IPS-15b (cell line): ENCODE data around the gene DAPP1.

ENCODE experiments used
- H3K27me3 ChIP-seq: one replicate; pipeline ENCODE4 v1.6.1; 2013; ENCODE audit warnings: low read length; ENCODE audit not compliant: control insufficient read depth, insufficient read depth
- H3K36me3 ChIP-seq: one replicate; pipeline ENCODE4 v1.6.1; 2013; ENCODE audit warnings: low read length; ENCODE audit not compliant: control insufficient read depth, insufficient read depth
- H3K4me1 ChIP-seq: one replicate; pipeline ENCODE4 v1.6.1; 2013; ENCODE audit warnings: mild to moderate bottlenecking, low read length; ENCODE audit not compliant: control insufficient read depth, insufficient read depth
- H3K4me3 ChIP-seq: one replicate; pipeline ENCODE4 v1.5.1; 2013; ENCODE audit warnings: low read depth, low read length
- H3K9ac ChIP-seq: one replicate; pipeline ENCODE4 v1.6.1; 2013; ENCODE audit warnings: low read depth, mild to moderate bottlenecking, low read length
- H3K9me3 ChIP-seq: one replicate; pipeline ENCODE4 v1.6.1; 2013; ENCODE audit warnings: mild to moderate bottlenecking, low read length; ENCODE audit not compliant: control insufficient read depth, insufficient read depth

The DAPP1 gene

DNA sequence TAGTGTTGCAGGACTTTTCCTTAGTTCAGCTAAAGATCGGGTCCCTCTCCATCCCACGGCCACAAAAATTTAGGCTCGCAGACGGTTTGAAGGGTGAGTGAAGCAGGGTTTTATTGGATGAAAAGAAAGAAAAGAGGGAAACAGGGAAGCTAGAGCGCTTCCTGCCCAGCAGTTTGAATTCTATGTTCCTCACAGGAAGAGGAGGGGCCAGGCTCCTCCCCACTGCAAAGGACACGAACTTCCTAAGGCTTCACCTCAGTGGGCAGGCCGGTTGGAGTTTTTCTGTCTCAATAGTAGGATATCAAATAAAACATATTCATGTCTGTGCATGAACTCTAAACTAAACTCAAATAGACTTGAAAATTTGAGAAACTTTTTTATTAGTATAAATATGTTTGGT lies 27.4 kb downstream of the DAPP1 start:
- H3K9ac ChIP-seq, result no peak overlapping the region
- no peaks in the 10 kb centered on the region for H3K36me3 ChIP-seq
- H3K27me3 ChIP-seq, result no peaks in the 10 kb centered on the region
- no peak overlapping the region for H3K4me3 ChIP-seq
- no peaks in the 10 kb centered on the region for H3K4me1 ChIP-seq
- no peaks in the 10 kb centered on the region for H3K9me3 ChIP-seq

DNA sequence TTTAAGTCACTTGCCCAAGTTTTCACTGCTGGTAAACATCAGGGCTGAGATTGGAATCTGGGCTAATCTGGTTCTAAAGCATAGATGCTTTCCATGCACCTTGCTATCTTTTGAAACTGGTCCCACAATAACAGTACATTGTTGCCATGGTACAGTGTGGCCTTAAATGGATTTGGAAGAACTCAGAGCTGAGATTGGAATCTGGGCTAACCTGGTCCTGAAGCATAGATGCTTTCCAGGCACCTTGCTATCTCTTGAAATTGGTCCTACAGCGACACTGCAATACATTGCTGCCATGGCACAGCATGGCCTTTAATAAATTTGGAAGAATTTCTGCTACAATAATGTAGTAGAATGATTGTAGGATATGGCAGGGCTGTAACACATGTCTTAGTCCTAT lies 28.6 kb downstream of the DAPP1 start:
- Histone ChIP-seq H3K36me3 (no peaks in the 10 kb centered on the region), H3K4me1 (no peaks in the 10 kb centered on the region), H3K9ac (no peak overlapping the region), H3K4me3 (no peak overlapping the region), H3K9me3 (no peaks in the 10 kb centered on the region), H3K27me3 (no peaks in the 10 kb centered on the region)

DNA sequence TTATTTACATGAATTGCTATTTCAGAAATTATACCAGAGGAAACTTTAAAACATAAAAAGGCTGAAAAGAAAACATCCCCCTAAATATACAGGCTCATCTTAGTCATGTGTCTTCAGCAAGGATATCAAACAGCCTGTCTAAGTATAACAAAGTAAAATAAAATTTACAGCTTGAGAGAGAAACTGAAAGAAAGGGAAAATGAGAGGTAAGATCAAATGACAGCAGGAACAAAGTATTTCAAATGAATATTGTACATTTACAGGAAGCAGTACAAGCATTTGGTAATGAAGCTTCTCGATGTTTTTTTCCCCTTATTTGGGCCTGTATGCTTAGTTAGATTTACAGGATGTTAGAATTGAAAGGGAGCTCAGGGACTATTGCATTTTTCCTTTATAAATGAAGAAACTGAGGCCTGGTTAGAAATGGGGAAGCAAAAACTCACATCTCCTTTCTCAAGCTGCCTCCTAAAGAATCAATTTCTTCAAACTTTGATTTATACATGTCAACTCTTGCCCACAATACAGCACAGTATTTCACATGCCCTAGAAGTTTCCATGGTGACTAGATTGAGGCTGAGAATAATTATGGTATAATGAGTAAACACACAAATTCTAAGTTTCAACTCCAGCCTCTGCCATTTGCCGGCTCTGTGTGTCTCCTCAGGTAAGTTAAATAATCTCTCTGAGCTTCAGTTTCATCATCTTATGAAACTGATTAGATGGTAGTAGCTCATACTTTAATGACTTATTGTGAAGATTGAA lies 29.3 kb downstream of the DAPP1 start:
- H3K27me3 ChIP-seq, result no peaks in the 10 kb centered on the region
- no peaks in the 10 kb centered on the region for H3K36me3 ChIP-seq
- H3K4me3 ChIP-seq, result no peak overlapping the region
- H3K9ac ChIP-seq, result no peak overlapping the region
- no peaks in the 10 kb centered on the region for H3K4me1 ChIP-seq
- no peaks in the 10 kb centered on the region for H3K9me3 ChIP-seq

DNA sequence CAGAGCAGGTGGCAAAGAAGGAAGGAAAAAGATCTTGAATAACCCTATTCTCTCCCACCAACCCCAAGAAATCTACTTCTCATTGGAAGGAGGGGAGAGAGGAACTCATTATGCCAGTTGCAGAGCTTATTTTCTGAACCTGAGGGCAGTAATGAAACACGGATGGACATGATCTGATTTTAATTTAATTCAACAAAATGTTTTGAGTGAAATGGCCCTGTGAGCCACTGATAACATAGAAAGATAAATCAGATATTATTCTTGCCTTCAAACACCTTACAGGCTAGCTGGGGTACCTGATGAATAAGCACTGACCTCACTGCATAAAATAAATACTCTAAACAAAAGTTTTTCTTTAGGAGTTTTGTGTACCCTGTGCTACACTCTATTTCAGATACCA lies 30.3 kb downstream of the DAPP1 start:
- no peaks in the 10 kb centered on the region for H3K27me3 ChIP-seq
- no peaks in the 10 kb centered on the region for H3K9me3 ChIP-seq
- no peak overlapping the region for H3K4me3 ChIP-seq
- no peaks in the 10 kb centered on the region for H3K4me1 ChIP-seq
- no peak overlapping the region for H3K9ac ChIP-seq
- H3K36me3 ChIP-seq, result no peaks in the 10 kb centered on the region

DNA sequence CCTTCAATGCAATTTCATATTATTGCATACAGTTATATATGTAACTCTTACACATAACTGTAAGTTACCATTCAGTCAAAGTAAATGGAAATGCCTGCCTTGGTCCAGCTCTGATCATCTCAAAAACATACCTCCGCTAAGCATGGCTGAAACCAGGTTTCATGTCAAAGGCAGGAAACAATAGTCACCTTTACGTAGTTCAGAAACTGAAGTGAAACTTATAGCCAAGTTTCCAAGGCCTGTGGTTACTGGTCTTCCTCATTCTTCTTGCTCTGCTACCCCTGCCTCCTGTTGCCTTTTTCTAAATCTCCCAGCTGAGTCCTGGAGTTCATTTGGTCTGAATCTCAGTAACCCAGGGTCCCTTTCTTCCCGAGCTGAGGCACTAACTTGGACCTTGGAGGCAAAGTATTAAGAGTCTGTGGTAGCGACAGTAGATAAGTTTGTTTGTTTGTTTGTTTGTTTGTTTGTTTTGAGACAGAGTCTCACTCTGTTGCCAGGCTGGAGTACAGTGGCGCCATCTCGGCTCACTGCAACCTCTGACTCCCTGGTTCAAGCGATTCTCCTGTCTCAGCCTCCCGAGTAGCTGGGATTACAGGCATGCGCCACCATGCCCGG lies 30.8 kb downstream of the DAPP1 start:
- no peak overlapping the region for H3K4me3 ChIP-seq
- no peaks in the 10 kb centered on the region for H3K27me3 ChIP-seq
- no peaks in the 10 kb centered on the region for H3K9me3 ChIP-seq
- no peak overlapping the region for H3K9ac ChIP-seq
- no peaks in the 10 kb centered on the region for H3K4me1 ChIP-seq
- H3K36me3 ChIP-seq, result no peaks in the 10 kb centered on the region

DNA sequence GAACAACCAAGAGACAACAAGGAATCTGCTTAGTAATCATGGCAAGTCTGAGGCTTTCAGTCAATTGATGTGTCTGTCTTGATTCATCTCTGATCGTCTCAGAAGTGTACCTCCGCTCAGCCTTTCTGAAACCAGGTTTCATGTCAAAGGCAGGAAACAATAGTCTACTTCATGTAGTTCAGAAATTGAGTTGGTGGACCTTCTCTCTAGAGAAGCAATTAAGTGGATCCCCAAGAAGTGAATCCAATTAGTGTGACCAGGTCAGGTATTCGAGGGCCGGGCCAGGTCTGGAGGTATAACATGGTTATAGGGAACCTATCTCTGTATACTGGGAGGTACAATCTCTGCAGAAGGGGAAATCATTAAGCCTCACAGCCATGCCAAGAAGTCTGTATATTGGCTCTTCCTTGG lies 32.0 kb downstream of the DAPP1 start:
- Histone ChIP-seq H3K9ac (no peak overlapping the region), H3K9me3 (no peaks in the 10 kb centered on the region), H3K4me1 (no peaks in the 10 kb centered on the region), H3K36me3 (no peaks in the 10 kb centered on the region), H3K27me3 (no peaks in the 10 kb centered on the region), H3K4me3 (no peak overlapping the region)

DNA sequence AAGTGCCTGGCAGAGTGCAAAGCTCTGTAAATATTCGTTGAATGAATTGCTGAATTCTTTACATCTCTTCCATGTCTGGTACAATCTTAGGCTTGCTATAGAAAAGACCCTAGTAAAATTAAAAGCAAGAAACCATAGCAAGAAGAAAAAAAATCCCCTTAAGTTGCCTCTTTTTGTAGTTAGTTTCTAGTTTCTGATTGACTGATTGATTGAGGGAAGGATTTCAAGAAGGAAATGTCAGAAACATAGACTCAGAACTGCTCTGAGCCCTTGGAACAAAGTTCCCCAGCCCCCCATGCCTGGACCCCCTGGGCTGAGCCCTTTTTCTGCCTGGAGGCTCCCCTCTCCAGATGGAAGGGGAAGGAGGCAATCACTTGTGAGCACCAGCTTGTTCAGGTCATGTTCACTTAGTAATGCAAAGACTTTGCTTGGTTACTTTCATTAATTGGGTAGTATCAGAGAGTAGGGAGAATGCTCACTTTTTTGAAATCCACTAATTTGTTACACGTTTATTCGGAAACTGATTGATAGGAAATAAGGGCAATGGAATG lies 35.6 kb downstream of the DAPP1 start:
- Histone ChIP-seq H3K9me3 (no peaks in the 10 kb centered on the region), H3K27me3 (no peaks in the 10 kb centered on the region), H3K36me3 (no peaks in the 10 kb centered on the region), H3K9ac (no peak overlapping the region), H3K4me3 (no peak overlapping the region), H3K4me1 (no peaks in the 10 kb centered on the region)

DNA sequence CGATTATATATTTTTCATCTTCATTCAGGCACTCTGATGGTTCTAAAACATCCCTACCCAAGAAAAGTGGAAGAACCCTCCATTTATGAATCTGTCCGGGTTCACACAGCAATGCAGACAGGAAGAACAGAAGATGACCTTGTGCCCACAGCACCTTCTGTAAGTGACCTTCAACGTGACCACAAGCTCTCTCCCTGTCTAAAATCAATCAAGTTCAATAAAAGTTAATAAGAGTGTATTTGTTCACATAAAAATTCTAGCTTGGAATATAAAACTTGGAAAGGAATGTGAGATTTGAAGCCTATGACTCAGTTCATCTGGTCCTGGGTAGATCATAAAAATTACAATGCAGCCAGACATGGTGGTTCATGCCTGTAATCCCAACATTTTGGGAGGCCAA lies 36.6 kb downstream of the DAPP1 start:
- Histone ChIP-seq H3K9ac (no peak overlapping the region), H3K9me3 (no peaks in the 10 kb centered on the region), H3K27me3 (no peaks in the 10 kb centered on the region), H3K36me3 (no peaks in the 10 kb centered on the region), H3K4me1 (no peaks in the 10 kb centered on the region), H3K4me3 (no peak overlapping the region)

DNA sequence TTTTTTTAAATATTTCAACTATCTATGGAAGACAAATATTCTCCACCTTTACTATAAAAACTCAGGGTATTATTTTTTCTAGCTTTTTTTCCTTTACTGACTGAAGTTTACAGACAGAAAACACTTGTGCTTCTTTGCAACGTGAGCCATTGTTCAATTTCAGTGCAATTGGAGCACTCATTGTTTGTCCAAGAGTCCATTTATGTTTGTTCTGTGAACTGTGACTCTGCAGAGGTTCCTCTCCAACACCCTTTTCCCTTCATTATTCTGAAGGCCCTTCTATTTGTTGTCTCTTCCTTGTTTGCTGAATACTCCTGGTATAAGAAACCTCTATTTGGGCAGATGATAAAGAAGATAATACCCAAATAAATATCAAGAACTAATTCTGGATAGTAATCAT lies 37.4 kb downstream of the DAPP1 start:
- H3K36me3 ChIP-seq, result no peaks in the 10 kb centered on the region
- no peaks in the 10 kb centered on the region for H3K27me3 ChIP-seq
- H3K9me3 ChIP-seq, result no peaks in the 10 kb centered on the region
- no peaks in the 10 kb centered on the region for H3K4me1 ChIP-seq
- no peak overlapping the region for H3K9ac ChIP-seq
- H3K4me3 ChIP-seq, result no peak overlapping the region

DNA sequence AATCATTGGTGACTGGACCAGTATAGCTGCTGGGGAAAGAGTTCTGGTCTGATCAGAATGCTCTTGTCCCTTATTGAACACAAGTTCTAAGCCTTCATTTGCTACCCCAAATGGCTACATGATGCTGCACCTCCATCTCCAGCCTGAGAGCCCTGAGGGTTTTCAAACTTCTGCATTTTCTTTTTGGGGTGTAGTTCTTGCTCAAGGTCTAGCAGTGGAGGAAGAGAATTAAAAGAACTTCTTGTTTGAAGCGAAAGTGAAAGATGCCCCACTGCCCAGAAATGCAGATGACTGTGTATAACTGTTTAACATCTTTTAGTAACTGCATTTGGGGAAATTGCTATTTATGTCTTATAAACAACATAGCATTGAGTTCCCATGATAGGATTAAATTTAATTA lies 39.1 kb downstream of the DAPP1 start:
- H3K4me1 ChIP-seq, result no peaks in the 10 kb centered on the region
- no peak overlapping the region for H3K4me3 ChIP-seq
- no peaks in the 10 kb centered on the region for H3K36me3 ChIP-seq
- H3K27me3 ChIP-seq, result no peaks in the 10 kb centered on the region
- no peaks in the 10 kb centered on the region for H3K9me3 ChIP-seq
- no peak overlapping the region for H3K9ac ChIP-seq

DNA sequence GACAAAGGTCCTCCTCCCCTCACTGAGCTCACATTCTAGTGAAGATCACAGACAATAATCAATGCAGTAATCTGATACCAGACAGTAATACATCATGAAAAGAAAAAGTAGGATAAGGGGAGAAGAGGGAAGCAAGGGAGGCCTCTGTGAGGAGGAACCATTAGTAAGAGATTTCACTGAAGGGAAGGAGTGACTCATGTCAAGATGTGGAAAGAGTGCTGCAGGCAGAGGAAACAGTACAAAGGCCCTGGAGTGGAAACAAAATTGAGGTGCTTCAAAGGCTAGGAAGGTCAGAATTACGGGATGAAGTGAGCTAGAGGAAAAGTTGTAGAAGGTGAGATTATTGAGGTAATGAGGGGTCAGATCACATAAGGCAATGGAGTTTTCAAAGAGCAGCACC lies 39.5 kb downstream of the DAPP1 start:
- Histone ChIP-seq H3K27me3 (no peaks in the 10 kb centered on the region), H3K4me1 (no peaks in the 10 kb centered on the region), H3K9me3 (no peaks in the 10 kb centered on the region), H3K9ac (no peak overlapping the region), H3K4me3 (no peak overlapping the region), H3K36me3 (no peaks in the 10 kb centered on the region)

DNA sequence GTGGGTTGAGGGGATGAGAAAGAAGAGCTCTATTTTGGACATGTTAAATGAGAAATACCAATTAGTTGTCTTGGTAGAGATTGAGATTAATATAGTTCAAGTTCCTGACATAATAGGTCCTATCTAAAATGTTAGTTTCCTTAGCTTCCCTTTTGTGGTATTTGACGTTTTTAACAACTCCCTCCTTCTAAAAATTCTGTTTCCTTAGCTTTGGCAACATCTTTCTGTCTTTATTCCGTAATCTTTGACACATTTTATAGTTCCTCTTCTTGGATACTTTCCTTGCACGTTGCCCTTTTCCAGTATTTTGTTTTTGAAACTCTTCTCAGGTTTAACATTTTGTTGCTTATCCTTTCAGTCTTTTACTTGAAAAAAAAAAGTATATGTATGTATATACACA lies 40.7 kb downstream of the DAPP1 start:
- Histone ChIP-seq H3K27me3 (no peaks in the 10 kb centered on the region), H3K9me3 (no peaks in the 10 kb centered on the region), H3K4me3 (no peak overlapping the region), H3K36me3 (no peaks in the 10 kb centered on the region), H3K4me1 (no peaks in the 10 kb centered on the region), H3K9ac (no peak overlapping the region)
